HL-60 (cell line): ENCODE measurements around the gene ANKRD26.

ENCODE experiments used
- DNase-seq, 2 experiments: peaks; one replicate each; pipeline ENCODE4 v3.0.0-alpha.2; 2010 to 2020; ENCODE audit warnings: low read depth in 1 of 2, low spot score in 1 of 2
- H3K27ac ChIP-seq: fragments of 250-450 bp; sonication (Bioruptor Pico); replicated peaks from 2 replicates; pipeline ENCODE4 v1.5.1; 2020; ENCODE audit warnings: mild to moderate bottlenecking, moderate library complexity
- H3K27me3 ChIP-seq: fragments of 250-450 bp; sonication (Bioruptor Pico); 2 replicates; pipeline ENCODE4 v1.5.1; 2021; ENCODE audit warnings: mild to moderate bottlenecking, moderate library complexity; ENCODE audit not compliant: insufficient read depth, poor library complexity, severe bottlenecking
- H3K4me3 ChIP-seq: replicated peaks from 2 replicates; pipeline ENCODE4 v1.5.1; 2011; ENCODE audit warnings: mild to moderate bottlenecking, control low read depth, low read length; ENCODE audit not compliant: insufficient read depth
- GABPA ChIP-seq: IDR thresholded peaks from 2 replicates; pipeline ENCODE4 v1.6.1; 2012; ENCODE audit warnings: low read depth
- POLR2AphosphoS5 ChIP-seq: IDR thresholded peaks from 2 replicates; pipeline ENCODE4 v1.6.1; 2012; ENCODE audit warnings: low read depth
- SPI1 ChIP-seq: IDR thresholded peaks from 2 replicates; pipeline ENCODE4 v1.6.1; 2012; ENCODE audit warnings: low read depth, mild to moderate bottlenecking, borderline replicate concordance
- long read RNA-seq: library from polyadenylated mRNA; unstranded; transcript quantifications from one replicate; pipeline ENCODE4 v2.0.0, GENCODE V29; 2020
- TF ChIP-seq, protein P1 (sequence below): IDR thresholded peaks from one replicate; pipeline ENCODE4 v1.5.1; 2011; ENCODE audit warnings: low read length, control low read depth, inconsistent platforms; ENCODE audit not compliant: insufficient read depth
- TF ChIP-seq, protein P2 (sequence below): IDR thresholded peaks from 2 replicates; pipeline ENCODE4 v1.6.1; 2012; ENCODE audit warnings: low read depth; ENCODE audit not compliant: insufficient replicate concordance

ANKRD26 gene
- long read RNA-seq, partial matches to known transcripts, result 9 of 14 reads
- long read RNA-seq, other reads (novel, unspliced or antisense), result 5 of 14 reads

DNA sequence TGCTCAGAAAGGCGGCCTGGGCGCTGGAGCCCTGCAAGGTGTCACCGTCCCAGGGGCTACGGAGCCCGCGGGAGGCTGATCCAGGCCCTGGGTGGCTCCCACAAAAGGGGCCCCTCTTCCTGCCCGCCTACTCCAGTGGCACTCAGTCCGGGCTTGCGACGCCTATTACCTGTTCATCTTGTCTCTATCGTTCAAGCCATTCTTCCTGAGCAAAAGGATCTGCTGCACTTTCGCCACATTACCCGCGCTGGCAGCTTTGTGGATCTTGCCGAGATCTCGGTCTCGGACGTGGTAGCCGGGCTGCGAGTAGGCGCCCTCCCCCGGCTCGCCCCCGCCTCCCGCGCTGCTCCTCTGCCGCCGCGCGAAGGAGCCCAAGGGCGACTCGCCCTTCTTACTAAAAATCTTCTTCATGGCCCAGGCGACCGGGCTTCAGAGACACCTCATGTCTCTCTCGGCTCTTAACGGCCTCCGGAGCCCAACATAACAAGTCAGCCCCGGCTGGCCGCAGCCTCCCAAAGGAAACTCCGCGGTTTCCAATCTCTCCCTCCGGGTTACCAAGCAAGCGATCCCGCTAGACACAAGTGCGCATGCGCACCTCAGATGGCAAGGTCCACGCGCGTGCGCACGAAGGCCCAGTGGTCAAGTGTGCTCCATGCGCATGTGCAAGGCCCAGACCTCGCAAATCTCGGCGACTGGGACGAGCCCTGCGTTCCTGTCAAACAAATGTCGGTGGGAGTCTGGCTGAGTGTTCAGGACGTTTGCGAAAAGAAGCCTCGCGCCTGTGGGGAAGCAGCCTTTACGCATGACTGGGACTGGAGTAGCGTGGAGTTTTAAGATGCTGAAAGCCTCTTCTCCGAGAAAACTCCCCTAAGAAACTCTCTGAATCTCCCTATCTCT is at the start of gene ANKRD26:
TSS of gene ANKRD26 (minus strand) at position 579 of the 897 bp plus-strand sequence. CDS start at position 411, 168 bp downstream.
- peak within 1 kb of the TSS; percentile 72 for H3K27ac ChIP-seq

DNA sequence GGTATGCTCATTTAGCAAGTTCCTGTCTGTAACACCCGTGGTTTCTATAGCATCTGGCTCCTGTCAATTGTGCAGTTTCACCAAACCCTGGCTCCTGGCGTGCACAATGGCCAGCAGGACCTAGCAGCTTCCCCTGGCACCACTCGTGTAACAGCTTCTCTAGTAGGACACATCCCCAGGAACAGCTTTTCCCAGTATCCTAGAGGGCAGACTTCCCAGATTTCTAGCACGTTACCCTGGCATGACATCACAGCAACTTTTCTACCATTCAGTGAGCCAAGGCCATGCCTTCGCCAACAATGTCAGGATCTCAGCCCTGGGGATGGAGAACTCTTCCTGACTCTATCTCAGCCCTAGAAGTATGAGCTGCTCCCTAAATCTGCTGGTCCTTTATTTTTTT is 47.4 kb upstream of the ANKRD26 start:
- Histone ChIP-seq H3K27ac (no peak overlapping the region), H3K27me3 (no peaks in the 10 kb centered on the region), H3K4me3 (no peak overlapping the region)
- TF ChIP-seq GABPA, result no peak
- DNase-seq, result peak in 1 of 2 experiments; percentile 2

More for the DNA sequence above, at the start of gene ANKRD26:
- peak; percentile 53 for TF ChIP-seq POLR2AphosphoS5
- TF ChIP-seq, protein P1, sequence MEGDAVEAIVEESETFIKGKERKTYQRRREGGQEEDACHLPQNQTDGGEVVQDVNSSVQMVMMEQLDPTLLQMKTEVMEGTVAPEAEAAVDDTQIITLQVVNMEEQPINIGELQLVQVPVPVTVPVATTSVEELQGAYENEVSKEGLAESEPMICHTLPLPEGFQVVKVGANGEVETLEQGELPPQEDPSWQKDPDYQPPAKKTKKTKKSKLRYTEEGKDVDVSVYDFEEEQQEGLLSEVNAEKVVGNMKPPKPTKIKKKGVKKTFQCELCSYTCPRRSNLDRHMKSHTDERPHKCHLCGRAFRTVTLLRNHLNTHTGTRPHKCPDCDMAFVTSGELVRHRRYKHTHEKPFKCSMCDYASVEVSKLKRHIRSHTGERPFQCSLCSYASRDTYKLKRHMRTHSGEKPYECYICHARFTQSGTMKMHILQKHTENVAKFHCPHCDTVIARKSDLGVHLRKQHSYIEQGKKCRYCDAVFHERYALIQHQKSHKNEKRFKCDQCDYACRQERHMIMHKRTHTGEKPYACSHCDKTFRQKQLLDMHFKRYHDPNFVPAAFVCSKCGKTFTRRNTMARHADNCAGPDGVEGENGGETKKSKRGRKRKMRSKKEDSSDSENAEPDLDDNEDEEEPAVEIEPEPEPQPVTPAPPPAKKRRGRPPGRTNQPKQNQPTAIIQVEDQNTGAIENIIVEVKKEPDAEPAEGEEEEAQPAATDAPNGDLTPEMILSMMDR, result no peak
- H3K27me3 ChIP-seq, result no peaks in the 10 kb centered on the region
- peak; percentile 70 to 95 for DNase-seq
- H3K4me3 ChIP-seq, result peak within 1 kb of the TSS; percentile 64

DNA sequence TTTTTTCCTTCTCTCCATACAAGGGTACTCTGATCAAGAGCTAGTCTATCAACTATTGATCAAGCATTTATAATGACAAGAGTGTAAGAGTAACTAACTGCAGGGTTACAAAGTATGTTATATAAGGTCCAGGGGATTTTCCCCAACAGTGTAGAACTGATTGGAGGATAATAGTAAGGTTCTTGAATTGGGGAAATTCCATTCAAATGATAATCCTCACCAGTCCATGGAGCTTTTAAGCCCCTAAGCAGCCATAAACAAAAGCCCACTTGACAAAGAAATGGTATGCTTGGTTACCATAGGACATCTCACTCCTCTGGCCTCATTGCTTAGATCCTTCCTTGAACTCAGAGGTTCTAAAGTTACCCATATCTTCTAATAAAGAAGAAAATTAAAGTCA is 45.6 kb upstream of the ANKRD26 start:
- Histone ChIP-seq H3K4me3 (no peak overlapping the region), H3K27me3 (no peaks in the 10 kb centered on the region), H3K27ac (no peak overlapping the region)
- TF ChIP-seq GABPA (no peak), SPI1 (no peak), POLR2AphosphoS5 (no peak)
- TF ChIP-seq, protein P2, sequence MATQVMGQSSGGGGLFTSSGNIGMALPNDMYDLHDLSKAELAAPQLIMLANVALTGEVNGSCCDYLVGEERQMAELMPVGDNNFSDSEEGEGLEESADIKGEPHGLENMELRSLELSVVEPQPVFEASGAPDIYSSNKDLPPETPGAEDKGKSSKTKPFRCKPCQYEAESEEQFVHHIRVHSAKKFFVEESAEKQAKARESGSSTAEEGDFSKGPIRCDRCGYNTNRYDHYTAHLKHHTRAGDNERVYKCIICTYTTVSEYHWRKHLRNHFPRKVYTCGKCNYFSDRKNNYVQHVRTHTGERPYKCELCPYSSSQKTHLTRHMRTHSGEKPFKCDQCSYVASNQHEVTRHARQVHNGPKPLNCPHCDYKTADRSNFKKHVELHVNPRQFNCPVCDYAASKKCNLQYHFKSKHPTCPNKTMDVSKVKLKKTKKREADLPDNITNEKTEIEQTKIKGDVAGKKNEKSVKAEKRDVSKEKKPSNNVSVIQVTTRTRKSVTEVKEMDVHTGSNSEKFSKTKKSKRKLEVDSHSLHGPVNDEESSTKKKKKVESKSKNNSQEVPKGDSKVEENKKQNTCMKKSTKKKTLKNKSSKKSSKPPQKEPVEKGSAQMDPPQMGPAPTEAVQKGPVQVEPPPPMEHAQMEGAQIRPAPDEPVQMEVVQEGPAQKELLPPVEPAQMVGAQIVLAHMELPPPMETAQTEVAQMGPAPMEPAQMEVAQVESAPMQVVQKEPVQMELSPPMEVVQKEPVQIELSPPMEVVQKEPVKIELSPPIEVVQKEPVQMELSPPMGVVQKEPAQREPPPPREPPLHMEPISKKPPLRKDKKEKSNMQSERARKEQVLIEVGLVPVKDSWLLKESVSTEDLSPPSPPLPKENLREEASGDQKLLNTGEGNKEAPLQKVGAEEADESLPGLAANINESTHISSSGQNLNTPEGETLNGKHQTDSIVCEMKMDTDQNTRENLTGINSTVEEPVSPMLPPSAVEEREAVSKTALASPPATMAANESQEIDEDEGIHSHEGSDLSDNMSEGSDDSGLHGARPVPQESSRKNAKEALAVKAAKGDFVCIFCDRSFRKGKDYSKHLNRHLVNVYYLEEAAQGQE, result no peak
- TF ChIP-seq, protein P1, result no peak
- DNase-seq, result no peak

DNA sequence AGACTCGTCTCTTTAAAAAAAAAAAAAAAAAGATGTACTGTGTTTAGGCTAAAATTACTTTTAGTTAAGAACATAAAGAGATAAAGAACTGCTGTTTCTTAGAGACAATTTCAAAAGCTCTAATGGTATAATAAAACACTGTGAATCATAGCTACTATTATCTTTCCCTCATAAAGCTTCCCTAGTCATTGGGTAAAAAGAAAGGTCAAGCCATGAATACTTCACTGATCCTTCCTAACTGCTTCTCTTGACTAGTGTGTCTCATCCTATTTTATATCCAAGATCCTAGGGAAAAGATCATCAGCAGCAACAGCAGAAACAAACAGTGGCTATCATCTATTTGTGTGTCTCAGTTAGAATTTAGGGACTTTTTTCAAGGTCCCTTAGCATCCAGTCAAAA is 43.4 kb upstream of the ANKRD26 start:
- TF ChIP-seq, protein P1, result no peak
- TF ChIP-seq, protein P2, result no peak
- no peak for TF ChIP-seq SPI1
- no peak for TF ChIP-seq POLR2AphosphoS5
- TF ChIP-seq GABPA, result no peak
- DNase-seq, result no peak
- no peaks in the 10 kb centered on the region for H3K27me3 ChIP-seq
- no peak overlapping the region for H3K27ac ChIP-seq
- no peak overlapping the region for H3K4me3 ChIP-seq
